Activated CD4-positive, alpha-beta T cell treated with anti-CD3 and anti-CD28 coated beads, Interleukin-2, Interleukin-6, amounts not matched to agents 100 ng/mL and 50 ng/mL, durations not matched to agents 16 hours and 8 hours (primary cell): ENCODE measurements around the gene CHCHD4.
A peak's percentile ranks its signal among the peaks of the same experiment; 100 is the strongest.

ENCODE experiments used
- DNase-seq: peaks from one replicate; pipeline ENCODE4 v3.0.0-alpha.2; 2020

Gene CHCHD4

GRCh38 chr3:14124615-14125192, at the start of gene CHCHD4, which contains the start of gene TMEM43:
CHCHD4 (minus strand) TSS chr3:14124870; CDS start chr3:14124676, 194 bp downstream.
TMEM43 (plus strand) TSS chr3:14125052; CDS start chr3:14125194, 142 bp downstream.
- peak; percentile 99 for DNase-seq

GRCh38 chr3:14172496-14172895, 47.8 kb upstream of the CHCHD4 start:
- DNase-seq: no peak

- DNase-seq: no peak
Measured at GRCh38 chr3:14170531-14171159, 46.0 kb upstream of the CHCHD4 start.

GRCh38 chr3:14169871-14170270, 45.2 kb upstream of the CHCHD4 start:
- DNase-seq: no peak

- no peak for DNase-seq
Measured at GRCh38 chr3:14169435-14169834, 44.8 kb upstream of the CHCHD4 start.

- no peak for DNase-seq
Measured at GRCh38 chr3:14166877-14167603, 42.4 kb upstream of the CHCHD4 start.

- DNase-seq: no peak
Measured at GRCh38 chr3:14162178-14162577, 37.5 kb upstream of the CHCHD4 start.

GRCh38 chr3:14161282-14161681, 36.6 kb upstream of the CHCHD4 start:
- DNase-seq: no peak

GRCh38 chr3:14159426-14159825, 34.8 kb upstream of the CHCHD4 start:
- no peak for DNase-seq

GRCh38 chr3:14158370-14158769, 33.7 kb upstream of the CHCHD4 start:
- no peak for DNase-seq

GRCh38 chr3:14157951-14158350, 33.3 kb upstream of the CHCHD4 start:
- no peak for DNase-seq

GRCh38 chr3:14156843-14157561, 32.3 kb upstream of the CHCHD4 start:
- DNase-seq: no peak

- DNase-seq: no peak
Measured at GRCh38 chr3:14156201-14156600, 31.5 kb upstream of the CHCHD4 start.

- no peak for DNase-seq
Measured at GRCh38 chr3:14154895-14155440, 30.3 kb upstream of the CHCHD4 start.

GRCh38 chr3:14154276-14154675, 29.6 kb upstream of the CHCHD4 start:
- no peak for DNase-seq

- DNase-seq: no peak
Measured at GRCh38 chr3:14153663-14154062, 29.0 kb upstream of the CHCHD4 start.

- DNase-seq: no peak
Measured at GRCh38 chr3:14152963-14153355, 28.3 kb upstream of the CHCHD4 start.

GRCh38 chr3:14152233-14152962, 27.7 kb upstream of the CHCHD4 start:
- DNase-seq: no peak

- DNase-seq: no peak
Measured at GRCh38 chr3:14151471-14152083, 26.9 kb upstream of the CHCHD4 start.

GRCh38 chr3:14150491-14151230, 26.0 kb upstream of the CHCHD4 start:
- DNase-seq: no peak

- DNase-seq: no peak
Measured at GRCh38 chr3:14150078-14150477, 25.4 kb upstream of the CHCHD4 start.
